Stomach (tissue), 19 donors: ENCODE data around the gene RFTN1. TPM values are rescaled to one million over a fixed set of nuclear protein-coding genes. Genes with fewer than 3 reads are reported as not detected.

Source experiments
- DNase-seq, 2 donors: peaks; one replicate each; pipeline versions ENCODE4 v3.0.0 to v3.0.0-alpha.2; 2013 to 2019
- H3K27ac ChIP-seq, 5 donors: fragments of 200-600 bp in 4 of 5; sonication (generic) in 4 of 5; one replicate each; pipeline ENCODE4 v1.5.1; 2013 to 2019; ENCODE audit warnings: mild to moderate bottlenecking in 1 of 5, moderate library complexity in 1 of 5
- H3K27me3 ChIP-seq, 3 donors: fragments of 200-600 bp; sonication (generic); one replicate each; pipeline ENCODE4 v1.5.1; 2017 to 2019; ENCODE audit warnings: mixed run types in 1 of 3
- H3K36me3 ChIP-seq, 4 donors: fragments of 200-600 bp; sonication (generic); 1 replicate in 3 of 4; 2 replicates in 1 of 4; pipeline ENCODE4 v1.5.1; 2016 to 2019
- H3K4me1 ChIP-seq, 4 donors: fragments of 200-600 bp; sonication (generic); one replicate each; pipeline ENCODE4 v1.5.1; 2016 to 2019
- H3K4me3 ChIP-seq, 4 donors: fragments of 200-600 bp; sonication (generic) in 3 of 4; one replicate each; pipeline ENCODE4 v1.5.1; 2016 to 2019; ENCODE audit warnings: mild to moderate bottlenecking in 1 of 4
- H3K9me3 ChIP-seq, 4 donors: fragments of 200-600 bp; sonication (generic); one replicate each; pipeline ENCODE4 v1.5.1; 2016 to 2019
- EP300 ChIP-seq: sonication (generic); formaldehyde crosslinking; IDR thresholded peaks from one replicate; pipeline ENCODE4 v1.6.1; 2017; ENCODE audit warnings: antibody characterized with exemption
- POLR2A ChIP-seq, 4 donors: fragments of 450-650 bp; IDR thresholded peaks; one replicate each; pipeline ENCODE4 v1.6.1; 2016; ENCODE audit warnings: antibody characterized with exemption in 4 of 4, control low read depth in 2 of 4, mild to moderate bottlenecking in 1 of 4, moderate library complexity in 1 of 4
- POLR2AphosphoS5 ChIP-seq, 3 donors: sonication (generic); formaldehyde crosslinking; IDR thresholded peaks; one replicate each; pipeline ENCODE4 v1.6.1; 2016; ENCODE audit warnings: antibody characterized with exemption in 3 of 3
- WGBS, 5 donors: extraction: QIAGEN DNeasy Blood & Tissue Kit in 3 of 5; methylation state at CpG; one replicate each; pipeline versions ENCODE4 v1.1.5 to v1.1.7; 2013 to 2018; 5-methylcytosine and 5-hydroxymethylcytosine counted together
- intact Hi-C: fragments of 100-400 bp; cut with DNase I; formaldehyde crosslinking; loops from one replicate; pipeline ENCODE4 v1.15.1; 2023; ENCODE audit warnings: low total_unique reads
- long read RNA-seq, 10 donors: transcript quantifications; one replicate each; lab custom pipeline, GENCODE V29; 2026
- polyA plus RNA-seq, 3 donors: library from polyadenylated mRNA; stranded (reverse); fragments of 200-250 nt; gene quantifications; one replicate each; pipeline ENCODE4 v1.2.3, GENCODE V29; 2013
- total RNA-seq, 5 donors: library from RNA; depleted of rRNA; stranded (reverse); fragments of >200 nt; gene quantifications; one replicate each; pipeline versions ENCODE4 v1.1.0 to v1.2.3, GENCODE V29; 2014 to 2016
- TF ChIP-seq, protein P1 (sequence below), 7 experiments: fragments of 450-650 bp in 4 of 7; fragments of 200-600 bp in 3 of 7; sonication (generic) in 3 of 7; IDR thresholded peaks; one replicate each; pipeline ENCODE4 v1.5.1; 2016 to 2019; ENCODE audit warnings: antibody characterized with exemption in 7 of 7, control low read depth in 2 of 7, mild to moderate bottlenecking in 1 of 7
- donor health status: healthy with polysubstance abuse.
- donor health status: Bipolar disorder and iron deficiency.
- donor health status: healthy.

RFTN1 gene, protein sequence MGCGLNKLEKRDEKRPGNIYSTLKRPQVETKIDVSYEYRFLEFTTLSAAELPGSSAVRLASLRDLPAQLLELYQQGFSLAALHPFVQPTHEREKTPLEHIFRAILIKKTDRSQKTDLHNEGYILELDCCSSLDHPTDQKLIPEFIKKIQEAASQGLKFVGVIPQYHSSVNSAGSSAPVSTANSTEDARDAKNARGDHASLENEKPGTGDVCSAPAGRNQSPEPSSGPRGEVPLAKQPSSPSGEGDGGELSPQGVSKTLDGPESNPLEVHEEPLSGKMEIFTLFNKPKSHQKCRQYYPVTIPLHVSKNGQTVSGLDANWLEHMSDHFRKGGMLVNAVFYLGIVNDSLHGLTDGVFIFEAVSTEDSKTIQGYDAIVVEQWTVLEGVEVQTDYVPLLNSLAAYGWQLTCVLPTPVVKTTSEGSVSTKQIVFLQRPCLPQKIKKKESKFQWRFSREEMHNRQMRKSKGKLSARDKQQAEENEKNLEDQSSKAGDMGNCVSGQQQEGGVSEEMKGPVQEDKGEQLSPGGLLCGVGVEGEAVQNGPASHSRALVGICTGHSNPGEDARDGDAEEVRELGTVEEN
- 100 to 1,000 TPM in 1 of 5 donors, 10 to 100 TPM in 3, 1 to 10 TPM in 1; 4.6 to 103 (median 35.1) TPM for total RNA-seq
- 10 to 100 TPM in 2 of 3 donors, 1 to 10 TPM in 1; 7.1 to 18.6 (median 17.7) TPM for polyA plus RNA-seq
- long read RNA-seq, donor 1, partial matches to known transcripts, result 0 of 3 reads
- long read RNA-seq, donor 1, other reads (novel, unspliced or antisense), result 0 of 3 reads
- long read RNA-seq, donor 2, partial matches to known transcripts, result 0 of 3 reads
- long read RNA-seq, donor 2, other reads (novel, unspliced or antisense), result 0 of 3 reads
- long read RNA-seq, donor 3, partial matches to known transcripts, result 0 of 1 reads
- long read RNA-seq, donor 3, other reads (novel, unspliced or antisense), result 0 of 1 reads
- long read RNA-seq, donor 4, result 0 reads
- long read RNA-seq, donor 5, partial matches to known transcripts, result 0 of 2 reads
- long read RNA-seq, donor 5, other reads (novel, unspliced or antisense), result 0 of 2 reads
- long read RNA-seq, donor 6, result 0 reads
- long read RNA-seq, donor 7, transcript RFTN1-201 (10 exons, 2,982 nt), result major isoform, 7 of 7 reads
- long read RNA-seq, donor 7, partial matches to known transcripts, result 0 of 7 reads
- long read RNA-seq, donor 7, other reads (novel, unspliced or antisense), result 0 of 7 reads
- long read RNA-seq, donor 8, result 0 reads
- long read RNA-seq, donor 9, result 0 reads
- long read RNA-seq, donor 10, result 0 reads

DNA sequence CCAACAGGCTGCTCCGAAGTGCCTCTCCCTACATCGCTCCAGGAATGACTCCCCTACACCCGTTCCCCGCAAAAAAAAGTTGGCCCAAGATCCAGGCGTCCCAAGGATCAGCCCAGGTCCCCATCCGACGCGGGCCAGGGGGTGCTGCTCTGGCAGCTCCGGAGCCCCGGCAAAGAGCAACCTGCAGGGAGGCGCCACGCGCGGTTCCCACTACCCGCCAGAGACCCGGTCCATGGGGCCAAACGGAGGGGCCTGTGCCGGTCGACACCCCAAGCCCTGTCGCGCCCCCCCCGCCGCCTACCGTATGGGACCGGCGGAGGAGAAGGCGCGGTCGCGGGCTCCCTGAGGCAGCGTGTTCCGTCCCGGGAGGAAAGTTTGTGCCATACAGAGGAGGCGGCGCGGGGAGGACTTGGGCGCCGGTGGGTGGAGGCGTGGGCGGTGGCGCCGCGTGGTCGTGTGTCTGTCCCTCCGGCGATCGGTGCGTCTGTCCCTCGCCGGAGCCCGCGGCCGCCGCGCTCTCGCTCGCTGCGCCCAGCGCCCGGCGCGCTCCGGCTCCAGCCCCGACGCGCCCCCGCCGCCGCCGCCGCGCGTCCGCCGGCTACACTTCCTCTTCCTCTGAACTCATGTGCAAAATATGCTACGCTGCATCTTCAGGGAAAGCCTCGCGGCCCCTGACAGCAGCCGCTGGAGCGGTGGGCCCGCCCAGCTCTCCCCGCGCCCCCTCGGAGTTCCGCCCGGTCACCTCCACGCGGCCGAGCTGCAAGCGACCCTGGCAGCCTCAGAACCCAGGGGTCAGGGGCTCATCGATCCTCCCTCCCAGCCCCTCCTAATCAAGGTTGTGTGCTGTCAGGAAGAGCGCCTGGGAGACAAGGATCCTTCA, at the start of gene RFTN1:
Gene RFTN1, minus strand, starts transcription at position 559 of the 880 bp plus-strand sequence. CDS start 19,830 bp downstream, outside the sequence.
- Histone ChIP-seq H3K4me1 (peaks cover 4 to 64% (median 30%) of the 10 kb centered on the region in 4 donors), H3K27me3 (peaks cover 0 to 34% (median 10%) of the 10 kb centered on the region in 3 donors), H3K4me3 (peak within 1 kb of the TSS; percentile 58 to 72 (median 62)), H3K27ac (peak within 1 kb of the TSS; percentile 67 to 86 (median 84)), H3K9me3 (no peaks in the 10 kb centered on the region), H3K36me3 (no peaks in the 10 kb centered on the region)
- intact Hi-C loops, result no loop called here
- TF ChIP-seq, protein P1, sequence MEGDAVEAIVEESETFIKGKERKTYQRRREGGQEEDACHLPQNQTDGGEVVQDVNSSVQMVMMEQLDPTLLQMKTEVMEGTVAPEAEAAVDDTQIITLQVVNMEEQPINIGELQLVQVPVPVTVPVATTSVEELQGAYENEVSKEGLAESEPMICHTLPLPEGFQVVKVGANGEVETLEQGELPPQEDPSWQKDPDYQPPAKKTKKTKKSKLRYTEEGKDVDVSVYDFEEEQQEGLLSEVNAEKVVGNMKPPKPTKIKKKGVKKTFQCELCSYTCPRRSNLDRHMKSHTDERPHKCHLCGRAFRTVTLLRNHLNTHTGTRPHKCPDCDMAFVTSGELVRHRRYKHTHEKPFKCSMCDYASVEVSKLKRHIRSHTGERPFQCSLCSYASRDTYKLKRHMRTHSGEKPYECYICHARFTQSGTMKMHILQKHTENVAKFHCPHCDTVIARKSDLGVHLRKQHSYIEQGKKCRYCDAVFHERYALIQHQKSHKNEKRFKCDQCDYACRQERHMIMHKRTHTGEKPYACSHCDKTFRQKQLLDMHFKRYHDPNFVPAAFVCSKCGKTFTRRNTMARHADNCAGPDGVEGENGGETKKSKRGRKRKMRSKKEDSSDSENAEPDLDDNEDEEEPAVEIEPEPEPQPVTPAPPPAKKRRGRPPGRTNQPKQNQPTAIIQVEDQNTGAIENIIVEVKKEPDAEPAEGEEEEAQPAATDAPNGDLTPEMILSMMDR (IDR thresholded peaks at IDR 0.05), result no peak
- peak in 1 of 3 donors; percentile 28 for TF ChIP-seq POLR2AphosphoS5 (IDR thresholded peaks at IDR 0.05)
- DNase-seq, result peak; percentile 31 to 85
- WGBS, 5 donors, result 1 to 2% (median 2%) methylated on average over 51 to 92 of the region's 92 CpGs

DNA sequence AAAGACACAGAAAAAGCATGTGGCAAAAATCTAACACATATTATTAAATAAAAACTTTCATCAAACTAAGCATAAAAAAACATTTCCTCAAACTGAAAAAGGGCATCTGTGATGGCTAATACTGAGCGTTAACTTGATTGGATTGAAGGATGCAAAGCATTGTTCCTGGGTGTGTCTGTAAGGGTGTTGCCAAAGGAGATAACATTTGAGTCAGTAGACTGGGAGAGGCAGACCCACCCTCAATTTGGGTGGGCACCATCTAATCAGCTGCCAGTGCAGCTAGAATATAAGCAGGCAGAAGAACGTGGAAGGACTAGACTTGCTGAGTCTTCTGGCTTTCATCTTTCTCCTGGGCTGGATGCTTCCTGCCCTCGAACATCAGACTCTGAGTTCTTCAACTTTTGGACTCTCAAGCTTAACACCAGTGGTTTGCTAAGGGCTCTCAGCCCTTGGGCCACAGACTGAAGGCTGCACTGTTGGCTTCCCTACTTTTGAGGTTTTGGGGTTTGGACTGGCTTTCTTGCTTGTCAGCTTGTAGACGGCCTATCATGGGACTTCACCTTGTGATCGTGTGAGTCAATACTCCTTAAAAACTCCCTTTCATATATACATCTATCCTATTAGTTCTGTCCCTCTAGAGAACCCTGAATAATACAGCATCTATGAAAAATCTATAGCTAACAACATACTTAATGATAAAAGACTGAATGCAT, 46.3 kb upstream of the RFTN1 start:
- TF ChIP-seq POLR2AphosphoS5 (IDR thresholded peaks at IDR 0.05) (no peak), EP300 (no peak), POLR2A (IDR thresholded peaks at IDR 0.05) (no peak)
- TF ChIP-seq, protein P1 (IDR thresholded peaks at IDR 0.05), result no peak
- Histone ChIP-seq H3K27ac (no peak overlapping the region), H3K36me3 (no peaks in the 10 kb centered on the region), H3K4me1 (no peaks in the 10 kb centered on the region), H3K9me3 (peaks cover 7 to 12% (median 11%) of the 10 kb centered on the region in 4 donors), H3K4me3 (no peak overlapping the region), H3K27me3 (no peaks in the 10 kb centered on the region)
- intact Hi-C loops, result no loop called here
- DNase-seq, result no peak
- WGBS, 5 donors, result 72 to 82% (median 78%) methylated on average over 5 of the region's 5 CpGs

DNA sequence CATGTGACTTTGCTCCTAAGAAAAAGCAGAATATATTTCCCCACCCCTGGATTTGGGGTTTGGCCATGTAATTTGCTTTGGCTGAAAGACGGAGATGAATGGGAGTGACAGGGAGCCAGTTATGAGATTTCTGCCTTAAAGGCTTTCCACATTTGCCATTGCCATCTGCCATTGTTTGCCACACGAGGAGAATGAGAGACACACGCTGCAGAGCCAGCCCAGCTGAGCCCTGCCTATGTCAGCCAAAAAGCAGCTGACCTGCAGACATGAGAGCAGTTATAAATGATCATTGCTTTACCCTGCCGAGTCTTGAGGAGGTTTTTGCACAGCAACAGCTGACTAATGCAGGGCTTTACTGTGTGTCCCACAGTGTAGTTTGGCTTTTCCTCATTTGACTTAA, 40.6 kb upstream of the RFTN1 start:
- 74 to 85% (median 84%) methylated on average over 4 of the region's 4 CpGs for WGBS, 5 donors
- Histone ChIP-seq H3K27me3 (no peaks in the 10 kb centered on the region), H3K36me3 (no peaks in the 10 kb centered on the region), H3K4me1 (peaks cover 0 to 8% (median 0%) of the 10 kb centered on the region in 4 donors), H3K9me3 (no peaks in the 10 kb centered on the region), H3K4me3 (no peak overlapping the region), H3K27ac (no peak overlapping the region)
- intact Hi-C loops, result loop anchor here (5.0 kb wide), 1 partner anchor 267 kb away; no protein-coding TSS in a partner anchor
- TF ChIP-seq EP300 (no peak), POLR2A (IDR thresholded peaks at IDR 0.05) (no peak), POLR2AphosphoS5 (IDR thresholded peaks at IDR 0.05) (no peak)
- TF ChIP-seq, protein P1 (IDR thresholded peaks at IDR 0.05), result no peak
- DNase-seq, result no peak
